ENCODE measurements around the gene AGR2.

Gene AGR2

GRCh38 chr7:16803125-16803524, 1.7 kb downstream of the AGR2 start:
- DNase-seq (ENCODE audit: low read depth, low spot score): no peak
- Histone ChIP-seq H3K9ac (ENCODE audit: insufficient read length, low read depth) (no peak overlapping the region), H3K4me1 (ENCODE audit: insufficient read depth, insufficient read length) (no peaks in the 10 kb centered on the region)

DNA sequence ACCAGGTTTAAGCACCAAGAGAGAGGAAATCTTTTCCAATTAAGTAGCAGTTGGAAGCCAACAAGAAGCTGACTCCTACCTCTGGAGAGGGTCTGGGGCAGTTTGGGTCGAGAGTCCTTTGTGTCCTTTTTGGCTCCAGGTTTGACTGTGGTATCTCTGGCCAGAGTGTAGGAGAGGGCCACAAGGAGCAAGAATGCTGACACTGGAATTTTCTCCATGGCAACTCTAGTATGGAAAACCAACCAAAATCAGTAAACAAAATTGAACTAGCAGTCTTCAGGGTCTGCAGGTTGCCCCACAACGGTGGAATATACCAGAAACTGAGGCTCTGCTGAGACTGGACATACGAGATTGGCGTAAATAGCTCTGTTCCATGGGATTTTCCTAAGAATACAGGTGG, 3.2 kb downstream of the AGR2 start:
- Histone ChIP-seq H3K9me3 (ENCODE audit: insufficient read depth, low read length) (no peaks in the 10 kb centered on the region), H3K9ac (ENCODE audit: insufficient read length, low read depth) (no peak overlapping the region), H3K4me3 (ENCODE audit: insufficient read length, low read depth) (no peak overlapping the region), H3K36me3 (ENCODE audit: insufficient read depth, insufficient read length, low read length) (no peaks in the 10 kb centered on the region), H3K27me3 (ENCODE audit: insufficient read depth, insufficient read length) (no peaks in the 10 kb centered on the region), H3K4me1 (ENCODE audit: insufficient read depth, insufficient read length) (no peaks in the 10 kb centered on the region)
- TF ChIP-seq ZNF274 (IDR thresholded peaks at IDR 0.05; ENCODE audit: low read depth, low read length): no peak
- no peak for TF ChIP-seq SUZ12 (IDR thresholded peaks at IDR 0.05; ENCODE audit: extremely low read depth, insufficient read depth, insufficient read length)
- TF ChIP-seq YY1 (IDR thresholded peaks at IDR 0.05; ENCODE audit: insufficient read depth, insufficient read length): no peak
- no peak for DNase-seq (ENCODE audit: low read depth, low spot score)

More at GRCh38 chr7:16803125-16803524, 1.7 kb downstream of the AGR2 start:
- TF ChIP-seq ZNF274 (IDR thresholded peaks at IDR 0.05; ENCODE audit: low read depth, low read length) (no peak), YY1 (IDR thresholded peaks at IDR 0.05; ENCODE audit: insufficient read depth, insufficient read length) (no peak), SUZ12 (IDR thresholded peaks at IDR 0.05; ENCODE audit: extremely low read depth, insufficient read depth, insufficient read length) (no peak)
- Histone ChIP-seq H3K27me3 (ENCODE audit: insufficient read depth, insufficient read length) (no peaks in the 10 kb centered on the region), H3K36me3 (ENCODE audit: insufficient read depth, insufficient read length, low read length) (no peaks in the 10 kb centered on the region), H3K9me3 (ENCODE audit: insufficient read depth, low read length) (no peaks in the 10 kb centered on the region), H3K4me3 (ENCODE audit: insufficient read length, low read depth) (no peak overlapping the region)

- TF ChIP-seq ZNF274 (IDR thresholded peaks at IDR 0.05; ENCODE audit: low read depth, low read length) (no peak), SUZ12 (IDR thresholded peaks at IDR 0.05; ENCODE audit: extremely low read depth, insufficient read depth, insufficient read length) (no peak)
- H3K4me3 ChIP-seq (ENCODE audit: insufficient read length, low read depth): no peak overlapping the region
- no peaks in the 10 kb centered on the region for H3K27me3 ChIP-seq (ENCODE audit: insufficient read depth, insufficient read length)
- no peak overlapping the region for H3K9ac ChIP-seq (ENCODE audit: insufficient read length, low read depth)
- H3K4me1 ChIP-seq (ENCODE audit: insufficient read depth, insufficient read length): no peaks in the 10 kb centered on the region
- H3K9me3 ChIP-seq (ENCODE audit: insufficient read depth, low read length): no peaks in the 10 kb centered on the region
- DNase-seq (ENCODE audit: low read depth, low spot score): peak; percentile 16
- H3K36me3 ChIP-seq (ENCODE audit: insufficient read depth, insufficient read length, low read length): no peaks in the 10 kb centered on the region
Observed at GRCh38 chr7:16801111-16801542, 3.7 kb downstream of the AGR2 start.

DNA sequence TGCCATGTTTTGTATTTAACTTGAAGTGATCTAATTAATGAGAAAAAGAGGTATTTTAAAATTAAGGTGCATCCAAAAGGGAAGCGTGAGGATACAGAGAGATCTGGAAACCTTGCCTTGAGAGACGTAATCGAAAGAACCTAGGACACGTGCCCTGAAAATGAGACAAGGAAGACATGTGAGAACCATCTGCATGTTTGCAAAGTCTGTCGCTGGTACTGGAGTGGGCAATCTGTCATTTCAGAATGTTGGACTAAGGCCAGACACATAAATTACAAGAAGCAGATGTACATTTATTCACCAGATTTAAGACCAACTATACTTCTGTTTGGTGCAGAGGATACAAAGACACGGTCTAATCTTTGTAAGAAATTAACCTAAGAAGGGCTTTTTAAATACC, 9.2 kb downstream of the AGR2 start:
- H3K4me3 ChIP-seq (ENCODE audit: insufficient read length, low read depth): no peak overlapping the region
- no peak overlapping the region for H3K9ac ChIP-seq (ENCODE audit: insufficient read length, low read depth)
- no peak for DNase-seq (ENCODE audit: low read depth, low spot score)
- TF ChIP-seq SUZ12 (IDR thresholded peaks at IDR 0.05; ENCODE audit: extremely low read depth, insufficient read depth, insufficient read length): no peak
- no peak for TF ChIP-seq YY1 (IDR thresholded peaks at IDR 0.05; ENCODE audit: insufficient read depth, insufficient read length)
- TF ChIP-seq ZNF274 (IDR thresholded peaks at IDR 0.05; ENCODE audit: low read depth, low read length): no peak
- no peaks in the 10 kb centered on the region for H3K27me3 ChIP-seq (ENCODE audit: insufficient read depth, insufficient read length)
- H3K9me3 ChIP-seq (ENCODE audit: insufficient read depth, low read length): no peaks in the 10 kb centered on the region
- no peaks in the 10 kb centered on the region for H3K4me1 ChIP-seq (ENCODE audit: insufficient read depth, insufficient read length)
- H3K36me3 ChIP-seq (ENCODE audit: insufficient read depth, insufficient read length, low read length): no peaks in the 10 kb centered on the region

GRCh38 chr7:16794986-16795385, 9.8 kb downstream of the AGR2 start:
- TF ChIP-seq YY1 (IDR thresholded peaks at IDR 0.05; ENCODE audit: insufficient read depth, insufficient read length): no peak
- no peak for TF ChIP-seq ZNF274 (IDR thresholded peaks at IDR 0.05; ENCODE audit: low read depth, low read length)
- no peak for TF ChIP-seq SUZ12 (IDR thresholded peaks at IDR 0.05; ENCODE audit: extremely low read depth, insufficient read depth, insufficient read length)

DNA sequence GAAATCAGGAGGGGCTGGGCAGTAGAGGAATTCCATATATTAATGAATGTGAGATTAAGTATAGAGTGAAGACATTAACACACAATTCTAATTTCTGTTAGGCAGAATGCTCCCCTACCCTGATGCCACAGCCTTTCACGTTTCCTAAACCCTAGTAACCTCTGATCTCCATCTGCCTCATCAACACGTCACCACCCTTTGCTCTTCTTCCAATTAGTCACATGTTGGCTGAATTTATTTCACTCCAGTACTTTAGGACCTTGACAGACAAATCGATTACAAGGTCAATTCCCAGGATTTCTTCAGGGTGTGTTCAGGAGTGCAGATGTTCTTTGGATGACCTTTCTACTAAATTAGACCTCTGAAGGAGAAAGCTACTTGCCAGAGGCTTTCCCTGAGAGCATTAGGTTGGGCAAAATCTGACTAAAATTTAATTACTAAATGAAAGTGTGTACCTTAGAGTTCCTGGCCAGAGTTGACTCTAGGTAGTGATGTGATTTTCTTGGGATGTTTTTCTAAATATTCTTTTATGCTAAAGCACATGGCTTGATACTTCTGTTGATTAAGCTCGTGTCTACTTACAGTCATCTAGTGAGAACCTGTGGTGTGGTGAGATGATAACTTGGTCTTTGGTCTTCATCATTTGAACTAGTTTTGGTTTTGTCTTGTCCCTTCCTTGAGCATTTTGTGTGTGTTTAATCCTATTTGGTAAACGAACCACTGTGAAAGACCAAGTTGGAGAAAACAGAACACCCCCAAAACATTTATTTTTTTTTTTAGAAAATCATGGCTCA, 12.7 kb downstream of the AGR2 start:
- no peak for DNase-seq (ENCODE audit: low read depth, low spot score)
- TF ChIP-seq YY1 (IDR thresholded peaks at IDR 0.05; ENCODE audit: insufficient read depth, insufficient read length) (no peak), ZNF274 (IDR thresholded peaks at IDR 0.05; ENCODE audit: low read depth, low read length) (no peak), SUZ12 (IDR thresholded peaks at IDR 0.05; ENCODE audit: extremely low read depth, insufficient read depth, insufficient read length) (no peak)
- Histone ChIP-seq H3K27me3 (ENCODE audit: insufficient read depth, insufficient read length) (no peaks in the 10 kb centered on the region), H3K4me3 (ENCODE audit: insufficient read length, low read depth) (no peak overlapping the region), H3K36me3 (ENCODE audit: insufficient read depth, insufficient read length, low read length) (no peaks in the 10 kb centered on the region), H3K9me3 (ENCODE audit: insufficient read depth, low read length) (0 out of 2 replicates have a peak, but pooled peaks cover 5% of the 10 kb centered on the region), H3K4me1 (ENCODE audit: insufficient read depth, insufficient read length) (no peaks in the 10 kb centered on the region), H3K9ac (ENCODE audit: insufficient read length, low read depth) (no peak overlapping the region)

More at GRCh38 chr7:16794986-16795385, 9.8 kb downstream of the AGR2 start:
- Histone ChIP-seq H3K4me1 (ENCODE audit: insufficient read depth, insufficient read length) (no peaks in the 10 kb centered on the region), H3K9me3 (ENCODE audit: insufficient read depth, low read length) (no peaks in the 10 kb centered on the region), H3K9ac (ENCODE audit: insufficient read length, low read depth) (no peak overlapping the region), H3K27me3 (ENCODE audit: insufficient read depth, insufficient read length) (no peaks in the 10 kb centered on the region), H3K4me3 (ENCODE audit: insufficient read length, low read depth) (no peak overlapping the region), H3K36me3 (ENCODE audit: insufficient read depth, insufficient read length, low read length) (no peaks in the 10 kb centered on the region)
- DNase-seq (ENCODE audit: low read depth, low spot score): no peak

GRCh38 chr7:16791071-16791470, 13.7 kb downstream of the AGR2 start:
- Histone ChIP-seq H3K9ac (ENCODE audit: insufficient read length, low read depth) (no peak overlapping the region), H3K4me1 (ENCODE audit: insufficient read depth, insufficient read length) (no peaks in the 10 kb centered on the region), H3K27me3 (ENCODE audit: insufficient read depth, insufficient read length) (no peaks in the 10 kb centered on the region), H3K36me3 (ENCODE audit: insufficient read depth, insufficient read length, low read length) (no peaks in the 10 kb centered on the region), H3K9me3 (ENCODE audit: insufficient read depth, low read length) (0 out of 2 replicates have a peak, but pooled peaks cover 5% of the 10 kb centered on the region), H3K4me3 (ENCODE audit: insufficient read length, low read depth) (no peak overlapping the region)
- no peak for DNase-seq (ENCODE audit: low read depth, low spot score)
- no peak for TF ChIP-seq ZNF274 (IDR thresholded peaks at IDR 0.05; ENCODE audit: low read depth, low read length)
- TF ChIP-seq SUZ12 (IDR thresholded peaks at IDR 0.05; ENCODE audit: extremely low read depth, insufficient read depth, insufficient read length): no peak
- TF ChIP-seq YY1 (IDR thresholded peaks at IDR 0.05; ENCODE audit: insufficient read depth, insufficient read length): no peak
